Neutrophil (primary cell): ENCODE measurements around the gene WDR38.

Experiments used
- H3K27ac ChIP-seq: fragments of 200-600 bp; sonication (generic); 2 replicates; pipeline ENCODE4 v1.5.1; 2016; ENCODE audit warnings: mild to moderate bottlenecking, moderate library complexity
- H3K27me3 ChIP-seq: fragments of 200-600 bp; sonication (generic); 2 replicates; pipeline ENCODE4 v1.6.0; 2016; ENCODE audit warnings: mild to moderate bottlenecking
- H3K36me3 ChIP-seq: fragments of 200-600 bp; sonication (generic); 2 replicates; pipeline ENCODE4 v1.5.1; 2017
- H3K4me1 ChIP-seq, 2 experiments: fragments of 200-600 bp in 1 of 2; sonication (generic) in 1 of 2; 1 replicate in 1 of 2; 2 replicates in 1 of 2; pipeline versions ENCODE4 v1.5.1 to v1.6.1; 2013 to 2016; ENCODE audit warnings: low read depth in 1 of 2, low read length in 1 of 2, mild to moderate bottlenecking in 1 of 2, moderate library complexity in 1 of 2; ENCODE audit not compliant: control insufficient read depth in 1 of 2, insufficient read depth in 1 of 2
- H3K4me3 ChIP-seq, 2 experiments: fragments of 200-600 bp in 1 of 2; sonication (generic) in 1 of 2; 1 replicate in 1 of 2; 2 replicates in 1 of 2; pipeline ENCODE4 v1.5.1; 2013 to 2016; ENCODE audit warnings: low read depth in 1 of 2, low read length in 1 of 2, mild to moderate bottlenecking in 1 of 2, moderate library complexity in 1 of 2
- H3K9me3 ChIP-seq: fragments of 200-600 bp; sonication (generic); 2 replicates; pipeline ENCODE4 v1.5.1; 2016
- CTCF ChIP-seq: fragments of 200-600 bp; sonication (generic); IDR thresholded peaks from 2 replicates; pipeline ENCODE4 v1.5.1; 2016; ENCODE audit warnings: antibody characterized with exemption

Gene WDR38

GRCh38 chr9:124873664-124874063, 20.4 kb downstream of the WDR38 start:
- H3K36me3 ChIP-seq, result peaks cover 59% of the 10 kb centered on the region

GRCh38 chr9:124875501-124875900, 22.2 kb downstream of the WDR38 start:
- Histone ChIP-seq H3K4me3 (no peak overlapping the region), H3K27ac (no peak overlapping the region), H3K4me1 (peaks cover 4 to 11% of the 10 kb centered on the region in 2 experiments), H3K27me3 (no peaks in the 10 kb centered on the region), H3K36me3 (peaks cover 77% of the 10 kb centered on the region), H3K9me3 (no peaks in the 10 kb centered on the region)
- TF ChIP-seq CTCF, result no peak

More at GRCh38 chr9:124873664-124874063, 20.4 kb downstream of the WDR38 start:
- Histone ChIP-seq H3K9me3 (no peaks in the 10 kb centered on the region), H3K4me3 (no peak overlapping the region), H3K27me3 (no peaks in the 10 kb centered on the region), H3K27ac (no peak overlapping the region), H3K4me1 (peaks cover 16 to 25% of the 10 kb centered on the region in 2 experiments)
- no peak for TF ChIP-seq CTCF

- Histone ChIP-seq H3K4me3 (no peak overlapping the region), H3K27ac (no peak overlapping the region), H3K4me1 (no peaks in the 10 kb centered on the region), H3K27me3 (no peaks in the 10 kb centered on the region), H3K36me3 (peaks cover 89% of the 10 kb centered on the region), H3K9me3 (no peaks in the 10 kb centered on the region)
- no peak for TF ChIP-seq CTCF
Observed at GRCh38 chr9:124877021-124877782, 23.9 kb downstream of the WDR38 start.

- no peak for TF ChIP-seq CTCF
- H3K4me3 ChIP-seq, result no peak overlapping the region
- H3K27me3 ChIP-seq, result no peaks in the 10 kb centered on the region
- H3K36me3 ChIP-seq, result peaks cover 97% of the 10 kb centered on the region
- H3K4me1 ChIP-seq, result no peaks in the 10 kb centered on the region
- no peak overlapping the region for H3K27ac ChIP-seq
- no peaks in the 10 kb centered on the region for H3K9me3 ChIP-seq
Observed at GRCh38 chr9:124878021-124878420, 24.8 kb downstream of the WDR38 start.

- no peaks in the 10 kb centered on the region for H3K9me3 ChIP-seq
- H3K36me3 ChIP-seq, result peaks cover 100% of the 10 kb centered on the region
- H3K27me3 ChIP-seq, result no peaks in the 10 kb centered on the region
Observed at GRCh38 chr9:124878518-124878917, 25.3 kb downstream of the WDR38 start.

More at GRCh38 chr9:124878518-124878917, 25.3 kb downstream of the WDR38 start:
- TF ChIP-seq CTCF, result no peak
- Histone ChIP-seq H3K27ac (no peak overlapping the region), H3K4me3 (no peak overlapping the region), H3K4me1 (no peaks in the 10 kb centered on the region)
